NCI-H1930 (cell line): Measurements from ENCODE around the gene HRH1.
"Not testable (repeated sequence)": the region's sequence is repeated elsewhere in the genome, so short reads cannot be mapped to it uniquely, and the experiment has no call there.

Experiments used
- DNase-seq, 2 experiments: peaks; one replicate each; lab custom pipeline; 2025; lab: John Stamatoyannopoulos, UW

HRH1 gene

DNA sequence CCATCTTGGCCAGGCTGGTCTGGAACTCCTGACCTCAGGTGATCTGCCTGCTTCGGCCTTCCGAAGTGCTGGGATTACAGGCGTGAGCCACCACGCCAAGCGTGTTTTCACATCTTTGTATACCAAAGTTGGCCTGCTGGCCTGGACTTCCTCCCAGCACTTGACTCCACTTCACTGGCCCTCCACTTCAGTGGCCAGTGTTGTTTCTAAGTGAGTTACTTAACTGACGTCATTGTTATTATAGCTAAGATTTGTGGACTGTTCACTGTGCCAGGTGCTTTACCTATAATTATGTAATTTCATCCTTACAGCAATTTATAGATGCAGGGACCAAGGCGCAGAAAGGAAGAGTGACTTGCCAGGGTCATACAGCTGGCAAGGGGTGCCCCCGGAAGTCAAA, 52.0 kb downstream of the HRH1 start:
- DNase-seq = no peak

DNA sequence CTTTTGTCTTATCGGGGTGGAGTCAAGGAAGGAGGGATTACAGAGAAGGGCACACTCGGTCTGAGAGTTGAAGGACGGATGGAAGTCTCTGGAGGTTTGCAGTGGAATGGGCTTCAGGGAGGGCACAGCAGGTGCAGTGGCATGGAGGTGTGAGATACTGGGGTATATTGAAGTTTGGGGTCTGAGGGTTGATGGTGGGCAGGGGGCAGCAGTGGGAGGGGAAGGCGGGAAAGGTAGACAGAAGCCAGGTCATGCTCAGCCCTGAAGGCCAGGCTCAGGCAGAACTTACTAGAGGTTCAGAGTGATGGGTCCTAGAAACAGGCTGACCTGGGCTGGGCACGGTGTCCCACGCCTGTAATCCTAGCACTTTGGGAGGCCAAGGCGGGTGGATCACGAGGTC, 52.7 kb downstream of the HRH1 start:
- no peak for DNase-seq

DNA sequence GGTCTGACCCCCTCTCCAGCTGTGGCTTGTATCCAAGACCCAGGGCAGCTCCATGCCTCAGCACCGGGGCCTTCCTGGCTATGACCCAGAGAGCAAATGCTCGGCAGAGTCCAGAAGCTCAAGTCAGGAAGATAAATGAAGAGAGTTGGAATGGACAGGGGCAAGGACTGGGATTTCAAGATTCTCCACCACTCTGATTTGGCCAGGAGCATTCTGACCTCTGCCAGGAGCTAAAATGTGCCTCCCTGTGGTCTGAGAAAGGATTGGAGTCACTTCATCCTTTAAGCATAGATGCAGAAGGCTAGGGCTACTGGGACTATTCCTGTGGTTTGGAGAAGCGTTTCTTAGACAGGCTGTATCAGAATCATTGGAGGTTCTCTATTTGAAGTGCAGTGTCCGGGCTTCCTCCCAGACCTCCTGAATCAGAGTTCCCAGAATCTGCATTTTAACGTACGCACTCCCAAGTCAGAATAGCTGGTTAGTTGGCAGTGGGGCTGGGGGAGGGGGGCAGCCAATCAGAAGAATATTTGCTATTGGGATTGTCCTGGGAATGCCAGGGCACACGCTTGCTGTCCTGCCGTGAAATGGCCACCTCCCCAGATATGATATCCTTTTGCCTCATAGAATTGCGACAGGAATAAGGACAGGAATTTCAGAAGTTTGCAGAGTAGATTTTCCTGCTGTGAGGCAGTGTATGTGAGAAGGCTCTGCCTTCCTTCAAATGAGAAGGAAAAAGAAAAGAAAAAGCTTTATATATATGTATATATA, 57.4 kb downstream of the HRH1 start:
- no peak for DNase-seq

DNA sequence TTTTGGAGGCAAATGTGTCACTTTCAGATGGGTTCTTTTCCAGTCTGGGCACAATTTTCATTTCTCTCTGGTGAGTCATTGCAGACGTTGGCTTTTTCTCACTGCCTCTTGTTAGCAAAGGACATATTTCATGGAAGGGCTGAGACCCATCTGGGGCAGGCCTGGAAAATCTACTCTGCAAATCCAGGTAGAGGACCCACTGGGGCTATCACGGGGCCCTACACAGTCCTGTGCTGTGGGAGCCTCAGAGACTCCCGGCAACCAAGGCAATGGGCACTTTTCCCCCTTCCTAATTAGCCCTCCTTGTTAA, 58.0 kb downstream of the HRH1 start:
- no peak for DNase-seq

DNA sequence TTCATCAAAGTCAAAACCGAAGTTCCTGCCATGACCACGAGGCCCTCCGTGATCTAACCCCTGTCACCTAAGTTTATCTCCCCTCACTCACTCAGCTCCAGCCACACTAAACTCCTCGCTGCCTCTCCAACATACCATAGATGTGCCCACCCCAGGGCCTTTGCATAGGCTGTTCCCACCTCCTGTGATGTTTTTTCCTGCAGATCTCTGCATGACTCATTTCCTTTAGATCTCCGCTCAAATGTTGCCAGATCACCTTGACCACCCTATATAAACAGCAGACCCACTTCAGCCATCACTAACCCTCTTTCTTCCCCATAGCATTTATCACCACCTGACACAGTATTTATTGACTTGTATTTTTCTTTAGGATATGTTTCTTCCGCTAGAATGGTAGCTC, 58.5 kb downstream of the HRH1 start:
- DNase-seq = no peak

DNA sequence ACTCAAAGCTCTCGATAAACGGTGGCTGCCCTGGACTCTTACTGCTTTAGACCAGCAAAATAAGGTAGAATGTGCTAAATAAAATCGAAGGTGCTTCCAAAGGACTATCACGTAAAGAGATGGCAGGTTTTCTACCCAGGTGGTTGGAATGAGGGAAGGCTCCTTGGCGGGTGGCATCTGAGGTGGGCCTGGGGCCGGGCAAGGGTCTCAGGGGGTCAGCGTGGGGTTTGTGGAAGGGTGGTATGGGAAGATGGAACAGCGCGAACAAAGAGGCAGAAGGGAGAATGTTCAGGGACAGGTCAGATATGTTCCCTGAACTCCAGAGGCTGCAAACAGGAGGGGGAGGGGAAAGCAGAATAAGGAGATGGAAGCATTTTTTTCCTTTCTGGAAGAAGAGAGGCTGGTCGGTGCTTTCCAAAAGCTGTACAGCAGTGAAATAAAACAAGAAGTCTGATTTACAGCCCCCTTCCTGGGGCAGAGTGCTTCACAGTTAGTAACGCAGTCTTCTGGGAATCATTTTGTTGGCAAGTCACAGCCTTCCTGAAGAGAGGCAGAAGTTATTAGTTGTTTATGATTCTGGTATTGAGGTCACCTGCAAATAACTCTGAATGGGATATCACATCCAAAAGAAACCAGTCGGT, 59.6 kb downstream of the HRH1 start:
- no peak for DNase-seq

DNA sequence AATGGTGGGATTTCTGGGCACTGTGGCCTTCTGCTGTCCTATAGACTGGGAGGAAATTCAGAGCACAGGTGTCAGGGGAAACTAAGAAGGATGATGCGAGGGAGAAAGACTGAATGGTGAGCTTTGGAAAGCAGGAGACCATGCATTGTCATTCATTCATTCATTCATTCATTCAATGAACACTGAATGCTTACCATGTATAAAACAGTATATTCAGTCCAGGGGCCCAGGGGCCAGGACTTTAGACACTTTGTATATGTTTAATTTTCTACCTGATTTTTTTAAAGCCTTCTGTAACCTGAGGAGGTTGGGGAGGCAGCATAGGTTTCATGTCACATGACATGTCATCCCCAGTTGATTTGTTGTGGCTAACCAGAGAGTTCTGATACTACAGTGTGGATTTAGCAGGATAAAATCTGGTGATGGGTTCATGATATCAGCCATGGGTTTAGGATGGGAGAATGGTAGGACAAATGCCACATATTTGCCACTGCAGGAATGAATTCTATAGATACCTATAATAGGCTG, 60.2 kb downstream of the HRH1 start:
- DNase-seq = no peak

DNA sequence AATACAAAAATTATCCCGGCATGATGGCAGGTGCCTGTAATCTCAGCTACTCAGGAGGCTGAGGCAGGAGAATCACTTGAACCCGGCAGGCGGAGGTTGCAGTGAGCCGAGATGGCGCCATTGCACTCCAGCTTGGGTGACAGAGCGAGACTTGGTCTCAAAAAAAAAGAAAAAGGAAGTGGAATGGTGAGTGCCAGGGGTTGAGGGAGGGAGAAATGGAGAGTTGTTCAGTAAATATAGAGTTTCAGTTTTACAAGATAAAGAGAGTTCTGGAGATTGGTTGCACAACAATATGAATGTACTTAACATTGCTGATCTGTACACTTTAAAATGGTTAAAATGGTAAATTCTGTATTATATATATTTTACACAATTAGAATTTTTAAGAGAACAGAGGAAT, 63.1 kb downstream of the HRH1 start:
- DNase-seq = not testable (repeated sequence)

DNA sequence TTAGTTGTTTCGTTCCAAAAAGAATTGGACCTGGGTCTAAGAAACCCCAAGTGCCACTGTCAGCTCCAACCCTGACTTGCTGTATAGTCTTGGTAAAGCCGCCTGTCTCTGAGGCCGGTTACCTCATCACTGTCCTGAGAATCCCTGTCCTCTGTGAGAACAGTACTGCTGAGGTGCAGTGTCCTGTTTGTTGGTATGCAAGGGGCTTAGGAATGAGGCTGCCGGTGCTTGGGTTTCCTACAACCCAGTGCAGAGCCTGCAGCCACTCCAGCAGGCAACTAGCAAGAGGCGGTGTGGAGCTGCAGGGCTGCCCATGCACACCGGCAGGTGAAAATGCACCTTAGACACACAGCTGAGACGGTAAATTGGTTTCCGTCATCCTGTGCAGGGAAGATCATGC, 65.9 kb downstream of the HRH1 start:
- DNase-seq = no peak

DNA sequence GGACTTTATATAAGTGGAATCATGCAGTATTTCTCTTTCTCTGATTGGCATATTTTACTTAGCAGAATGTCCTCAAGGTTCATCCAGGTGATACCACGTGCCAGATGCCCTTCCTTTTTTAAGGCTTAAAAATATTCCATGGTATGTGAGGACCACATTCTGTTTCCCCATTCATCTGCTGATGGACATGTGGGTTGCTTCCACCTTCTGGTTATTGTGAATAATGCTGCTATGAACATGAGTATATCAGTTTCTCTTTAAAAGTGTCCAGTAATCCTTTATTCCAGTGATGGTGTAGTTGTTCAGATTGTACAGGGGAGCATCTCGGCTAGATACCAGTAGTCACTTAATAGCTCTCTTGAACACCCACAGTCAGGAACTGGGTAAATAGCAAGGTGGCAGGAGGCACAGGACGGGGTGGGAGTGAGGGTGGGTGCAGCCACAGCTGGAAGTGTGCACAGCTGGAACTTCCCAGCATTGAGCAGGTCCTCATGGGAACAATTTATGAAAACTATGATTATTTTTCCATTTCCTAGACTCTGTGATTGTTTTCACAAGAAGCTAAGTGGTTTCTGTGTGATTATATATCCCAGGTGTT, 67.6 kb downstream of the HRH1 start:
- no peak for DNase-seq

DNA sequence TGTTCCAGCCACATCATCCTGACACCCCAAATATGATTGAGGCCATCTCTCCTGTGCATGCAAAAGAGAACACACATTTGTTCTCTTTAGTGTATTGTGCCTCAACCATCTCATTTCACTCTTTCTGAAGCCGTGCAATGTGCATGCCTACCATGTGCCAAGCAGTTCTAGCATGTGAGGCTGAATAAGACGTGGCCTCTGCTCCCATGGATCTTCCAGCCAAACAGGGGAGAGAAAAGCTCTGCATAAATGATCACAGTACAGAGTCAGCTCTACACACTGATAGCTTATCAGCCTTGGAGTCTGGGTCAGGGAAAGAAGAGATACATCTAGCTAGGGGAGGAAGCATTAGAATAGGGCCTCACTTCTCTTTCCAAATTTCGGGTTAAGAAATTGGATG, 69.7 kb downstream of the HRH1 start:
- no peak for DNase-seq

DNA sequence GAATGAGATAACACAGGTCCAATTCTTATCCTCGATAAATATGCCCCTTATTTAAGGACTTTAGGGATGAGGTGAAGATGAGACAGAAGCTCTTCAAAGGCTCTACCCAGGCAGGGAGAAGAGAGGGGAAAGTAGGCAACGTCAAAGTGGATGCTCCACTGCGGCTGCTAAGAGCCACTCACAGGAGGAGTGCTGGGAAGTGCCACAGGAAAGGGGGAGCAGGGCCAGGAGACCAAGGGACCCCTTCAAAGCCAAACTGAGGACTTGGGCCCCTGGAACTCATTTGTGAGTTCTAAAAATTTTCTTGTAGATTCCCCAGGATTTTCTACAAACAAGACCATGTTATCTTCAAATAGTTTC, 70.6 kb downstream of the HRH1 start:
- no peak for DNase-seq

DNA sequence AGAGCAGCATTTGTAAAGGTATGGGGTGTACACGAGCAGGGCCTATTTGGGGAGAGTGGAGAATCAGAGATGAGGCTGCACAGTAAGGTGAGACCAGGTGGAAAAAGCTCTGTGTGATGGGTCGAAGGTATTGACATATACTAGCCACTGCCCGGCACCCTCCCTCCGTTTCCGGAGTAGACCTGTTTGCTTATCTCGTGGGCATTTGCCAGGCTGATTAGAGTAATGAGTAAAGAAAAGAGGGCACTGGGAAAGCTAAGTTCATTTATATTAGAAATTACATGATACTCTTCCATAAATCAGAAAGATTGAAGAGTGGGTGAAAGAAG, 71.7 kb downstream of the HRH1 start:
- DNase-seq = no peak

DNA sequence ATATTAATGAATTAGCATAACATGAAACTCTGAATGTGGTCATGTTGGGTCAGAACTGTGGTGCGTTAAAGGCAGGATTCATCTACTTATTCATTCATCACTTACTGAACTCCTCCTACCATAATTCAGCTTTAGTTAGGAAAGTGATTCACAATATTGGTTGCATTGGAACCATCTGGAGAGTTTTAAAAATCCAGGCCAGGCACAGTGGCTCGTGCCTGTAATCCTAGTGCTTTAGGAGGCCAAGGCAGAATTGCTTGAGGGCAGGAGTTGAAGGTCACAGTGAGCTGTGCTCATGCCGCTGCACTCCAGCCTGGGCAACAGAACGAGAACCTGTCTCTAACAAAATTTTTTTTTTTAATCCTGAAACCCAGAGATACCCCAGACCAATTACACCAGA, 73.7 kb downstream of the HRH1 start:
- no peak for DNase-seq

DNA sequence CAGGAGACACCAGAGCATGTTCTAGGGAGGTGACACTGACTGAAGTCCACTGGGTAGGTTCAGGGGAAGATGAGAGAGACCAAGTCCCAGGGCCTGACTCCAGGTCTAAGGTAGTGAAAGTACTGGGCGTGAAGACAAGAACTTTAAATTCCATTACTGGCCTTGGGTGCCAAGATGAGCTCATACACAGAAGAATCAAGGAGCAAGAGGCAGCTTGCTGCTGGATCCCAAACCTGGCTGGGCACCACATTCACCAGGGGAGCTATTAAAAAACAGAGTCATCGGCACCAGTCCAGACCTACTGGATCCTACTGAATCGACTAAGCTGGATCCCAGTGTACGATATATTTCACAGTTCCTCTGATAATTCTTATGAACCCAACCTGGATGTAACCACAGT, 75.8 kb downstream of the HRH1 start:
- no peak for DNase-seq

DNA sequence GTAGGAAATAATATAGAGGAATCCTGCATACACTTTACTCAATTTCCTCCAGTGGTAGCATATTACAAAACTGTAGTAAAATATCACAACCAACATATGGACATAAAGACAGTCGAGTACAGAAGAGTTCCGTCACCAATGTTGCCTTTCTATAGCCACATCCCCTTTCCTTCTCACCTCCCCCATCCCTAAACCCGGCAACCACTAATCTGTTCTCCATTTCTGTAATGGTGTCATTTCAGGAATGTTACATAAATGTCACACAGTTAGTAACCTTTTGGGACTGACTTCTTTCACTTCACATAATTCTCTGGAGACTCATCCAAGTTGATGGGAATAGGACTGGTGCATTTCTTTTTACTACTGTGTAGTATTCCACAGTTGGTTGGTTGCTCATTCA, 76.5 kb downstream of the HRH1 start:
- no peak for DNase-seq

DNA sequence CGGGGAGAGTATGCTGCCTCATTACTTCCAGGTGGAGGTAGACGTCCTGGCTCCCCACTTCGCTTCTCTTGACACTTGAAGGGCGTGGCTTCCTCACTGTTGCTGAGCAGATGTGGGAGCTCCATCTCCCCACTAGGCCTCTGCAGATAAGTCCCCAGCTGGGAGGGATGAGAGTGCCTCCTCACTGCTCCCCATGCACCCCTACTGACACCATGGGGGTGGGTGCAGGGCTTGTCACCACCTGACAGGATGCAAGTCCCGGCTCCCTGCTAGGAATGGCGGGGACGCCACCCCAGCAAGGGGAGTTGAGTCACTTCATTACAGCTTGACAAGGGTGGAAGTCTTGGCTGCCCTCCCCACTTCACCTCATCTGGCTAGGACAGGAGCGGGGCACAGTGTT, 81.1 kb downstream of the HRH1 start:
- DNase-seq = no peak

DNA sequence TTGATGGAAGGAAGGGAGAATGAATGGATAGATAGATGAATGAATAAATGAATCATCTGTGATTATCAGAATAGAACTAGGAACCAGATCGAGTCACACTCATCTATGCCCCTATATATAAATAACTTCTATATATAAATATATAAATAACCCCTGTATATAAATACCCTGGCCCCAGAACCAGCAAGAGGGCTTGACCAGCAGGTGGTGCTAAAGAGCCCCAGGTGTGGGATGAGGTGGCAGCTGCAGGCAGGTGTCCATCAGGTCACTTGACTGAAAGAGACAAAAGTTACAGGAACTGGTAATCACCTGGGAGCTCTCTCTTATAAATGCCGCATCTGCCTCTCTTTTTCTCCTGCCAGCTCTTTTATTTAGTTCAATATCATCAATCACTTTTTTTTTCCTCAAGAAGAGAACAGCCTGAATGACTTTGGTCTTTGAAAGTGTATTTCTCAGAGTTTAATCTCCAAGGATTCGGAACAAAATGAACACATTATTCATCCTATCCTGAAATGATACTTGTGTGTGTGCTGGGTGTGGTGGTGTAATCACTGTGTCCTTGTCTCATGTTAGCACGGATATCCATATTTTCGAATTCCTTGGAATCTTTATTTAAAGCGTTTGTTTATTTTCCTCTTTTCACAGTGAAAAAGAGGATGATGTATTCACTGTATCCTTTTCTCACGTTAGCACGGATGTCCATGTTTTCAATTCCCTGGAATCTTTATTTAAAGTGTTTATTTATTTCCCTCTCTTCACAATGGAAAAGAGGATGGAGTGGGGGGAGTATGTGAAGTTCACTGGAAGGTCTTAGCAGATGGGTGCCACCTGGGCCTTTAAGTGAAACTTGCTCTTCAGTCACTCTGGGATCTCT, 82.5 kb downstream of the HRH1 start:
- DNase-seq = peak; percentile 4 to 30

DNA sequence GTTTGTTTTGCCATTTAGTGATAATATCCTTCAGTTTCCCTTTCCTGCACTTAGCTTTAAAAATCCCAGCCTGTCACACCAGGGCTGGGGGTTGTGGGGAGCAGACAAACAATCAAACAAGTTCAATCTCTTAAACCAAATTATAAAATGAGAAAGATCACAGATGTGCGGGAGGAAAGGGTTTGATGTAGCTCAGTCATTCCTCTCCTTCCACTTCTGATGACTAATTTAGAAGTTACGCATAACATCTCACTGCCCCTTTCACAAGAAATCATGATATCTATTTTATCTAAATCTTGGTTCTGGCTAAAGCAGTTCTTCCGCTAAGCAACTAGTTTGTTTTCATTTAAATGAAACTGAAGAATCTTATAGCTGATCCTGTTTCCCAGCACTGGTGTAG, 83.8 kb downstream of the HRH1 start:
- DNase-seq = no peak

DNA sequence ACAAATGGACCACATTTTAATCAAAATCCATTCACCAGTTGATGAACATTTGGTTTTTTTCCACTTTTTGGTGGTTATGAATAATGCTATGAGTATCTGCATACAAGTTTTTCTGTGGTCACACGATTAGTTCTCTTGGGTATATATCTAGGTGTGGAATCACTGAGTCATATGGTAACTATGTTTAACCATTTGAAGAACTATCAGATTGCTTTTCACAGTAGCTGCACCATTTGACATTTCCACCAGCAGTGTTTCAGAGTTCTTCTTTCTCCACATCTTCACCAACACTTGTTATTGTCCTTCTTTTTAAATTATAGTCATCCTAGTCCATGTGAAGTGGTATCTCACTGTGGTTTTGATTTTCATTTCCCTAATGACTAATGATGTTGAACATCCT, 84.6 kb downstream of the HRH1 start:
- DNase-seq = no peak

DNA sequence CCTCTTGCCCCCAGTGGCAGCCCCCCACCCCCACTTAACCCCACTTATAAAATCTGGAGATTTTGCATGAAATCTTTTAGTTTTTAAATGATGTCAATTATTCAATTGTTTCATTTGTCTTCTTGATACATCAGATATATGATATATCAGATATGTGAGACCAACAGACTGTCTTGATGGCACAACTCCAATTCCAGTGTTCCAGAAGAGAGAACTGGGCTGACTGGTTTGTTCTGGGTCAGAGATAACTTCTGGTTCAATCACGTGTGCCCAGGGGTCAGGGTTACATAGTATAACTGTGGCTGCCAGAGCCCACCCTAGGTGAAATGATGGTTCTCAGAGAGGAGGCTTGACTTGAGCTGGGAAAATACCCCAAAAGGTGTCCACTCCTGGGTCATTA, 85.5 kb downstream of the HRH1 start:
- no peak for DNase-seq

DNA sequence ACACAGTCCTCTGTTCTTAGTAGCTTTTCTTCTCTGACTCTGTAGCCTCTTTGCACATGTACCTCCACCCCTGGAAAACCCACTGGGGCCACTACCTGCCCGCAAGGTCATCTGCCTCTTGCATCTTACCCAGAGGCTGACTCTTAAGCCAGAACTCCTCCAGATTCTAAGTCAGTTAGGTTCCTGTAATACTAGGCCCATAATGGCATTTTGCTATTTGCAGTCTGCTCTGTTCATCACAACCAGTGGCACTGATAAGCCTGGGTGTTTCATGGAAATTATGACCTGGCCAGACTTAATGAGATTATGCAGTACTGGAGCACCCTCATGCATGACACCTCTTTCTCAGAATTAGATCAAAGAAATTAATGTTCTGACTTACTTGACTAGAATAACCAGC, 86.2 kb downstream of the HRH1 start:
- DNase-seq = no peak

DNA sequence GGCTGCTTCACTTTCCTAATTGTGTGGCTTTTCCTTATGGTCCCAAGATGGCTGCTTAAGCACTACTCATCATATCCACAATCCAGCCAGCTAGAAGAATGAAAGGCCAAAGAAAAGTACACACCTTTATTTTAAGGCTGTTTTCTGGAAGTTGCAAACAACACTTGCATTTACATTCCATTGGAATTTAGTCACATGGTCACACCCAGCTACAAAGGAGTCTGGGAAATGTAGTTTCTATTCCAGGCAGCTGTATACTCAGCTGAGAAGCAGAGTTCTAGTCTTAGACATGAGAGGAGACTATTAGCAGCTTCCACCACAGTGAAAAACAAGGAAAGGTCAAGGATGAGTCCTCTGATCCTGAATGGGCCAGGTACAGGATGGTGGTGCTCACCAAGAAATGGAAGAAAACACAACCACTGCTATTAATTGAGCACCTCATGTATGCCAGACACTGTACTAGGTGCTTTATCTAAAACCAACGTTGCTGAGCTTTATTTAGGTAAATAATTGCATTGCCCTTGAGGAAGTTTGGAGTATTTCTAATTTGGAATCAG, 89.9 kb downstream of the HRH1 start:
- no peak for DNase-seq
